OCI-LY3 (cell line): ENCODE data around the gene ECHS1.
"Not testable (repeated sequence)": the region's sequence is repeated elsewhere in the genome, so short reads cannot be mapped to it uniquely, and the experiment has no call there.

Experiments used
- H2AFZ ChIP-seq: fragments of 200-600, 300-600 bp; shearing (Covaris generic); 2 replicates; pipeline ENCODE4 v1.6.0; 2014; ENCODE audit warnings: antibody characterized with exemption, low read depth, low read length
- H3K27ac ChIP-seq: fragments of 200-600, 300-600 bp; sonication (generic); 2 replicates; pipeline ENCODE4 v1.5.1; 2014; ENCODE audit warnings: mild to moderate bottlenecking, low read length, moderate library complexity, mixed read lengths
- H3K27me3 ChIP-seq: fragments of 200-600, 300-600 bp; sonication (generic); 2 replicates; pipeline ENCODE4 v1.6.1; 2014; ENCODE audit warnings: low read depth, low read length, mixed read lengths
- H3K36me3 ChIP-seq: fragments of 200-600, 300-600 bp; sonication (generic); replicated peaks from 2 replicates; pipeline ENCODE3; 2014; ENCODE audit warnings: low read depth, low read length, mixed read lengths
- H3K4me1 ChIP-seq: fragments of 300-600, 200-600 bp; sonication (generic); 2 replicates; pipeline ENCODE4 v1.6.1; 2014; ENCODE audit warnings: low read length, mixed read lengths
- H3K4me2 ChIP-seq: fragments of 200-600, 300-600 bp; sonication (generic); 2 replicates; pipeline ENCODE4 v1.6.1; 2014; ENCODE audit warnings: low read length, mixed read lengths
- H3K4me3 ChIP-seq: fragments of 300-600, 200-600 bp; sonication (generic); 2 replicates; pipeline ENCODE4 v1.5.1; 2014; ENCODE audit warnings: antibody characterized with exemption, mild to moderate bottlenecking, low read length, moderate library complexity
- H3K79me2 ChIP-seq: fragments of 300-600, 200-600 bp; shearing (Covaris generic); 2 replicates; pipeline ENCODE4 v1.6.1; 2014; ENCODE audit warnings: mild to moderate bottlenecking, low read length, mixed read lengths
- H3K9ac ChIP-seq: fragments of 300-600, 200-600 bp; shearing (Covaris generic); 2 replicates; pipeline ENCODE4 v1.6.0; 2014; ENCODE audit warnings: mild to moderate bottlenecking, low read length, moderate library complexity
- H3K9me3 ChIP-seq: fragments of 200-600, 300-600 bp; shearing (Covaris generic); 2 replicates; pipeline ENCODE4 v1.6.1; 2014; ENCODE audit warnings: low read length, mixed read lengths; ENCODE audit not compliant: insufficient read depth
- H4K20me1 ChIP-seq: fragments of 200-600, 300-600 bp; sonication (generic); 2 replicates; pipeline ENCODE4 v1.6.1; 2016; ENCODE audit warnings: low read length, mixed read lengths; ENCODE audit not compliant: insufficient read depth
- EZH2phosphoT487 ChIP-seq: fragments of 200-600 bp; shearing (Covaris generic); IDR thresholded peaks from 2 replicates; pipeline ENCODE4 v1.6.1; 2018; ENCODE audit warnings: antibody characterized with exemption, mixed run types, low read depth
- TF ChIP-seq, protein P1 (sequence below): fragments of 200-600, 300-600 bp; sonication (generic); IDR thresholded peaks from 2 replicates; pipeline ENCODE4 v1.5.1; 2014; ENCODE audit warnings: antibody characterized with exemption, low read length, low read depth

Gene ECHS1

DNA sequence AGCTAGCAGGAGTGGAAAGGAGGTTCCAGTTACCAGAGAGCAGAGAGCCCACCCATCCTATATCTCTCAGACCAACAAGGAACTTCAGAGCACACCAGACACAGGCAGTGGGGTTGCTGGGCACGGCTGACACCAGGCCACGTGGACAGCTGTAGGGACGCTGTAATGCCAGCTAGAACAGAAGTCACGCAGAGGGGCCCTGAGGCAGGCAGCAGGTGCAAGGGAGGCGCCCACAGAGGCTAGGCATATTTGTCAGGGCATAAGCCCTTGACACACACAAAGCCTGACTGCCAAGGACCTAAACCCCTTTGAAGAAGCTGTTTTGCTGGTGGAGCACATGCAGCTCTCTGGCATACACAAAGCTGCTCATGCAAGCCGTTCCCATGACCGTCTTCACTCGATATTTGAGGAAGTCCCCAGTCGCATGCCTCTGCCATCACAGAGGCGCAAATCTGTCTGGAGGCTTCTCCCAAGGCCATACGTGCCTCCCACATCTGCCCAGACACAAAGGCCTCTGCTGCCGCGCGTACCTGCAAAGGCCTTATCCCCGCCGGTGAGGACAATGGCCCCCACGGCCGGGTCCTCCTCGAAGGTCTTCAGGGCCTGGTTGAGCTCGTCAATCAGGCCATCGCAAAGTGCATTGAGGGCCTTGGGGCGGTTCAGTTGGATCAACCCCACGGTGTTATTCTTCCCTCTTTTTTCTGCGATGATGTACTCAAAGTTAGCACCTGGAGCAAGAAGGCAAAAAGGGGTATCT, 2.9 kb downstream of the ECHS1 start:
- H3K4me2 ChIP-seq, result no peak overlapping the region
- no peaks in the 10 kb centered on the region for H3K36me3 ChIP-seq
- TF ChIP-seq EZH2phosphoT487, result no peak
- TF ChIP-seq, protein P1, sequence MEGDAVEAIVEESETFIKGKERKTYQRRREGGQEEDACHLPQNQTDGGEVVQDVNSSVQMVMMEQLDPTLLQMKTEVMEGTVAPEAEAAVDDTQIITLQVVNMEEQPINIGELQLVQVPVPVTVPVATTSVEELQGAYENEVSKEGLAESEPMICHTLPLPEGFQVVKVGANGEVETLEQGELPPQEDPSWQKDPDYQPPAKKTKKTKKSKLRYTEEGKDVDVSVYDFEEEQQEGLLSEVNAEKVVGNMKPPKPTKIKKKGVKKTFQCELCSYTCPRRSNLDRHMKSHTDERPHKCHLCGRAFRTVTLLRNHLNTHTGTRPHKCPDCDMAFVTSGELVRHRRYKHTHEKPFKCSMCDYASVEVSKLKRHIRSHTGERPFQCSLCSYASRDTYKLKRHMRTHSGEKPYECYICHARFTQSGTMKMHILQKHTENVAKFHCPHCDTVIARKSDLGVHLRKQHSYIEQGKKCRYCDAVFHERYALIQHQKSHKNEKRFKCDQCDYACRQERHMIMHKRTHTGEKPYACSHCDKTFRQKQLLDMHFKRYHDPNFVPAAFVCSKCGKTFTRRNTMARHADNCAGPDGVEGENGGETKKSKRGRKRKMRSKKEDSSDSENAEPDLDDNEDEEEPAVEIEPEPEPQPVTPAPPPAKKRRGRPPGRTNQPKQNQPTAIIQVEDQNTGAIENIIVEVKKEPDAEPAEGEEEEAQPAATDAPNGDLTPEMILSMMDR, result no peak

DNA sequence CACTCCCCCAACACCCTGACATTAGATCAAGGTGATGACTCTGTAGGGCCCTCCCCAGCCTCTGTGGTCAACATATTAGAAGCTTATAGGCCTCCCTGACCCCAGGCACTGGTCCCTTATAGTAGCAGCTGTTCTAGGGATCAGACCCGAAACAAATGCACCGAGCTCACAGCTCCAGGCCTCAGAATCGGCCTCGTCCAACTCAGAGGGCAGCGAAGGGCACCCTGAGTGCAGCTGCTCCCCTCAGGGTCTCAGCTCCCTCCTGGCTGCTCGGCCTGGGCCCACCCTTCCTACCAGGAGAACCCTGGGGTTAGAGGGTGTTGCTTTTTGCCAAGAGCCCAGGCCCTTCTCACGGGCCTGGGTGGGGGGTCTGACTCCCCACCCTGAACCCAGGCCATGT, 5.0 kb downstream of the ECHS1 start:
- no peaks in the 10 kb centered on the region for H3K36me3 ChIP-seq
- no peak overlapping the region for H3K4me2 ChIP-seq
- no peak overlapping the region for H3K27ac ChIP-seq
- no peaks in the 10 kb centered on the region for H3K79me2 ChIP-seq
- TF ChIP-seq, protein P1, result no peak
- no peak for TF ChIP-seq EZH2phosphoT487
- no peak overlapping the region for H3K4me3 ChIP-seq
- H3K9me3 ChIP-seq, result no peaks in the 10 kb centered on the region
- H3K9ac ChIP-seq, result no peak overlapping the region
- no peaks in the 10 kb centered on the region for H3K27me3 ChIP-seq
- H3K4me1 ChIP-seq, result no peaks in the 10 kb centered on the region
- H2AFZ ChIP-seq, result no peak overlapping the region
- H4K20me1 ChIP-seq, result no peaks in the 10 kb centered on the region

More for the DNA sequence above, 2.9 kb downstream of the ECHS1 start:
- H3K9me3 ChIP-seq, result no peaks in the 10 kb centered on the region
- no peak overlapping the region for H2AFZ ChIP-seq
- H3K27ac ChIP-seq, result no peak overlapping the region
- H3K27me3 ChIP-seq, result no peaks in the 10 kb centered on the region
- H3K79me2 ChIP-seq, result no peaks in the 10 kb centered on the region
- no peak overlapping the region for H3K9ac ChIP-seq
- H3K4me3 ChIP-seq, result no peak overlapping the region
- H3K4me1 ChIP-seq, result peaks cover 3% of the 10 kb centered on the region
- no peaks in the 10 kb centered on the region for H4K20me1 ChIP-seq

DNA sequence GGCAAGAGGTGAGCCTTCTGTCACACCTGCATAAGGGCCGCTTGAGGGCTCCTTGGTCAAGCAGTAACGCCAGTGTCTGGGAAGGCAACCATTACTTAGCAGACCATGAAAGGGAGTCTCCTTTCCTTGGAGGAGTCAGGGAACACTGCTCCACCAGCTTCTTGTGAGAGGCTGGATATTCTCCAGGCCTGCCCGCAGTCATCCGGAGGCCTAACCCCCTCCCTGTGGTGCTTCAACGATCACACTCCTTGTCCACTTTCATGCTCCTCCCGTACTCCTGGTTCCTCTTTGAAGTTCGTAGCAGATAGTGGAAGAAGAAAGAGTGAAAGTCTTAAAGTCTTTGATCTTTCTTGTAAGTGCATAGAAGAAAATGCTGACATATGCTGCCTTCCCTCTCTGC, 5.7 kb downstream of the ECHS1 start:
- not testable (repeated sequence) for H3K9me3 ChIP-seq, H3K27me3 ChIP-seq, H2AFZ ChIP-seq, H3K27ac ChIP-seq, H3K4me3 ChIP-seq, H3K4me2 ChIP-seq, H4K20me1 ChIP-seq, H3K79me2 ChIP-seq, H3K9ac ChIP-seq, H3K4me1 ChIP-seq, H3K36me3 ChIP-seq

DNA sequence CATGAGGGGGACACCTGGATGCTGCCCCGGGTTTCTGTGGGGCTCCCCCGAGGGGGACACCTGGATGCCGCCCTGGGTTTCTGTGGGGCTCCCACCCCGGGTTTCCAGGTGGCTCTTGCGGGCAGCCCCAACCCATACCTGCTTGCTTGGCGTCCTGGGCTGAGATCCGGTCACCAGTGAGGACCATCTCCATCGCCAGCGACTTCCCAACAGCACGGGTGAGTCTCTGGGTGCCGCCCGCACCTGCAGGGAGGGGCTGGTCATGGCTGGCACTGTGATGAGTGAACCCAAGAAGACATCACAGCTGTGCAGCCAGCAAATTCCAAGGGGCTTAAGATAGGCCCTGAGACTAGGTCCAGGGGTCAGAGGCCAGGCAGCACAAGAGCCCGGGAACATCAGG, 6.4 kb downstream of the ECHS1 start:
- H3K4me1 ChIP-seq, result no peaks in the 10 kb centered on the region
- no peaks in the 10 kb centered on the region for H3K36me3 ChIP-seq
- H2AFZ ChIP-seq, result no peak overlapping the region

More for the DNA sequence above, 6.4 kb downstream of the ECHS1 start:
- Histone ChIP-seq H3K27ac (no peak overlapping the region), H4K20me1 (no peaks in the 10 kb centered on the region), H3K27me3 (no peaks in the 10 kb centered on the region), H3K4me3 (no peak overlapping the region), H3K9ac (no peak overlapping the region), H3K79me2 (no peaks in the 10 kb centered on the region), H3K4me2 (no peak overlapping the region), H3K9me3 (no peaks in the 10 kb centered on the region)
- TF ChIP-seq, protein P1, result no peak
- no peak for TF ChIP-seq EZH2phosphoT487
